ENCODE data around the gene LRRC28.

GRCh38 chr15:99211926-99212325 lies 39.4 kb upstream of the LRRC28 start:
- TF ChIP-seq CTCF (IDR thresholded peaks at IDR 0.05): no peak
- no peak for TF ChIP-seq POLR2A (IDR thresholded peaks at IDR 0.05)
- no peak for TF ChIP-seq POLR2AphosphoS5 (IDR thresholded peaks at IDR 0.05)

Measured in breast epithelium (tissue), 3 donors.